ENCODE results near the gene EMC6.
A peak's percentile ranks its signal among the peaks of the same experiment; 100 is the strongest.

The EMC6 gene

DNA sequence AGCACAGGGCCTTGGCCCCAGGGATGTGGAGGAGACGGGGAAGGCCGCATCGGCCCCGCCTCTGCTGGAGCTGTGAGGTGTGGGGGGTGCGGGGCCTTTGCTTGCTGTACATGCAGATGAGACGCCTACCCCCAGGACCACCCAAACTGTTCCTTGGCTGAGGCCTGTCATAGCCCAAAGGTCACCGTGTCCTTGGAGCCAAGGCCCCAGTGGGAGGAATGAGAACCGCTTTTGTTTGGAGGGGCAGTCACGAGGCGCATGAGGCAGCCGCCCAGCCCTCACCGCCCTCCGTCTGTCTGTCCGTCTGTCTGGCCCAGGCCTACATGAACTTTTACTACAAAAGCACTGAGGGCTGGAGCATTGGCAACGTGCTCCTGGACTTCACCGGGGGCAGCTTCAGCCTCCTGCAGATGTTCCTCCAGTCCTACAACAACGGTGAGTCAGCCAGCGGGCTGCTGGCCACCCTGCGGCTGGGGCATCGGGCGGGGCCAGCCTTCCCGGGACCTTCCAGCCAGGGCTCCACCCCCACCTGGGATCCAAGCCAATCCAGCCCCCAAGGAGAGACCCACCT, 9.0 kb upstream of the EMC6 start:
- DNase-seq = no peak
- H3K36me3 Mint-ChIP-seq (ENCODE audit: insufficient read depth) = no peaks in the 10 kb centered on the region

DNA sequence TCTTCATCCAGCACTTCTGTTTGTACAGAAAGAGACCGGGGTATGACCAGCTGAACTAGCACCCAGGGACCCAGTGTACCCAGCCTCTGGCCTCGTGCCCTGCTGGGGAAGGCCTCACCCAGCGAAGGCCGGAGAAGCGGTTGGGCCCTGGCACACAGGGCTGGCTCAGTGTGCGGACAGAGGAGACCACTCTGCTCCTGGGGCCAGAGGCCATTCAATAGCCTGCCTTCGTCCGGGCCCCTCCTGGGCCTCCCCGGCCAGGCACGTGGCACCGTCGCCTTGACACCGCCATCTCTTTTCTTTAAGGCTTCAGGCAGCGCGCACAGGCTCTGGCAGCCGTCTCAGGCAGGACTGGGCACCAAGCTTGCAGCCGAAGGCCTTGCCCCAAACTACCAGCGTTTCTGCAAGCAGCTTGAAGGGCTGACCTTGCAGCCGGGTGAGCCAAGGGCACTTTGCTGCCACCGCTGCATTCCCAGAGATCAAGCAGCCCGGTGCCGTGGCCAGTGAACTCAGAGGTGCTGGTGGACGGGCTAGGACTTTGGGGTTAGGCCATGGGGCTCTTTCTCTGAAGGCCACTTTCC, 8.2 kb upstream of the EMC6 start:
- Mint-ChIP-seq H3K36me3 (ENCODE audit: insufficient read depth) (no peaks in the 10 kb centered on the region), H3K4me1 (ENCODE audit: low read depth in 2 of 2) (no peaks in the 10 kb centered on the region)

More for the DNA sequence above, 9.0 kb upstream of the EMC6 start:
- Mint-ChIP-seq H3K4me1 (ENCODE audit: low read depth in 2 of 2) (no peaks in the 10 kb centered on the region), H3K9me3 (no peaks in the 10 kb centered on the region), H3K4me3 (no peak overlapping the region), H3K27ac (no peak overlapping the region), H3K27me3 (no peaks in the 10 kb centered on the region)
- no peak for ATAC-seq (replicated peaks)

DNA sequence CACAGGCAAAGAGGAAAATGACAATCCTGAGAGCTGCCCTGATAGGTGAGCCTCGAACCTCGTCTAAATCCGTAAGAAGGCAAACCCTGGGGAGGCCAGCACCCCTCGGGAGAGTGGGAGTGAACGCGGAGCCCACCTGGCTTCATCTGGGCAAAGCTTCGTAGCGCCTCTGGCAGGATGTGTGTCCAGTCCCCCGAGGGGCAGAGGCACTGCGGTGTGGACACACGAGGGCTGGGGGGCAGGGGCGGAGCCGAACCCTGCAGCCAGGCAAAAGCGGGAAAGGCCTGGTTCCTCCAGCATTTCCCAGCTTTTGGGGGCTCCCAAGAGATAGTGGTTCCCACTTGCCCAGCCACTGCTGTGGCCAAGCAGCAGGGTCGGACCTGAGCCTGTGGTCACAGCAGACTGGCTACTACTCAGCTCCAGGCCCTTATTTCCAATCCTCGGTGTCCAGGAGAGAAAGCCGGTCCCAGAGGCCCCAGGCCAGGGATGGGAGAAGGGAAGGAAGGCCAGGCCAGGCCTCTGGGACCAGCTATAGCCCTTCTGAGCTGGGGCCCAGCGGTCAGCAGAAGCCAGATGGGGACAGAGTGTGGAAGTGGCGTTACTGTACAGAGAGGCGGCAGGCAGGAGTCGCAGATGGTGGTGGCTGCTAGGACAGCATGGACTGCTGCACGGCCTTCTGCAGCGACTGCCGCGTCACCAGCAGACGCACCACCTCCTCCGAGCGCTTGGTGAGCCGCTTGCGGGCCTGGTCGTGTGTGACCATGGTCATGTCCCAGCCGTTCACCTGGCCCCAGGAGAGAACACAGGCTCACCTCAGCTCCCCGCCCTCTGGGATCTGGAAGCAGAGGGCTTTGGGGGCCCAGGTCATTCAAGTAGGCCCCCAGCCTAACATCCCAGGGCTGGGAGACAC, 5.3 kb upstream of the EMC6 start:
- Mint-ChIP-seq H3K4me1 (ENCODE audit: low read depth in 2 of 2) (peaks cover 11 to 12% of the 10 kb centered on the region in 2 donors), H3K27me3 (no peaks in the 10 kb centered on the region), H3K4me3 (no peak overlapping the region), H3K9me3 (no peaks in the 10 kb centered on the region), H3K36me3 (ENCODE audit: insufficient read depth) (peaks cover 2% of the 10 kb centered on the region), H3K27ac (no peak overlapping the region)
- DNase-seq (no peak), ATAC-seq (replicated peaks) (no peak)

More for the DNA sequence above, 8.2 kb upstream of the EMC6 start:
- DNase-seq (no peak), ATAC-seq (replicated peaks) (no peak)
- Mint-ChIP-seq H3K27me3 (no peaks in the 10 kb centered on the region), H3K9me3 (no peaks in the 10 kb centered on the region), H3K27ac (no peak overlapping the region), H3K4me3 (no peak overlapping the region)

DNA sequence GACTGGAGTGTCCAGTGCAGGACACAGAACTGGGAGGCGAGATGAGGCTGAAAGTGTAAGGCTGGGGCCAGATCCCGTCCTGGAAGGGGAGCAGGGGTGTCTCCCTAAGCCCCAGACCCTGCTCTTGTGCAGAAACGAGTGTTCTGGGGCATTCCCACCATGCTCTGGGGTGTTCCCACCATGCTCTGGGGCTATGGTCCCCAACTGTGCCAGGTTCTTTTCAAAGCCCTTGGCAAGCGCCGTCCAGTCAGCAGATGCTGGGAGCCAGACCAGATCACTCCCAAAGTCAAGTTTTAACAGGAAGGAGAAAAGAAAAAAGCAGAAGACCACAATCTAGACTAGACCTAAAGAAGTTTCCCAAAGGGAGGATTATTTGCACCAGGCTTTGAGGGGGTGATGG, 2.8 kb upstream of the EMC6 start:
- Mint-ChIP-seq H3K27ac (peak overlapping the region in 1 of 2 donors; percentile 13), H3K9me3 (no peaks in the 10 kb centered on the region), H3K4me1 (ENCODE audit: low read depth in 2 of 2) (peaks cover 19 to 24% of the 10 kb centered on the region in 2 donors), H3K27me3 (no peaks in the 10 kb centered on the region), H3K4me3 (peak overlapping the region; percentile 50), H3K36me3 (ENCODE audit: insufficient read depth) (peaks cover 21% of the 10 kb centered on the region)
- DNase-seq (no peak), ATAC-seq (replicated peaks) (no peak)

DNA sequence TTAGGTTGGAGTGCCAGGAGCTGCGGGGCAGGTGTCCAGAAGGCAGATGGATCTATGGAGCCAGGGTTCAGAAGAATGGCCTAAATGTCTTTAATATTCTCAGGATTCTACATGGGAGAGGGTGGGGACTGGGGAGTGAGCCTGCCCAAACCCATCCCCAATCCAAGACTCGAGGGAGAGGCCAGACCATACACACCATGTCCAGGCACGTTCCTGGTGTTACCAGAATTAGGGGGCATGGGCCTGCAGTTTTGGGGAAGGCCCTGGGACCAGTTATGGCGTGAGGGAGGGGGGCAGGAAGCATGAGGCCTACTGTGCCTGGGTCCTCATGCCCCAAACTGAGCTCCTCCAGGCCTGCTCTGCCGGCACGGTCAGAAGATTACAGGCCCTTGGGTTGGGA, 2.1 kb upstream of the EMC6 start:
- DNase-seq (no peak), ATAC-seq (replicated peaks) (no peak)
- Mint-ChIP-seq H3K4me1 (ENCODE audit: low read depth in 2 of 2) (peaks cover 19 to 24% of the 10 kb centered on the region in 2 donors), H3K9me3 (no peaks in the 10 kb centered on the region), H3K36me3 (ENCODE audit: insufficient read depth) (peaks cover 26% of the 10 kb centered on the region), H3K27ac (no peak overlapping the region), H3K27me3 (no peaks in the 10 kb centered on the region), H3K4me3 (peak overlapping the region; percentile 5 to 50)

DNA sequence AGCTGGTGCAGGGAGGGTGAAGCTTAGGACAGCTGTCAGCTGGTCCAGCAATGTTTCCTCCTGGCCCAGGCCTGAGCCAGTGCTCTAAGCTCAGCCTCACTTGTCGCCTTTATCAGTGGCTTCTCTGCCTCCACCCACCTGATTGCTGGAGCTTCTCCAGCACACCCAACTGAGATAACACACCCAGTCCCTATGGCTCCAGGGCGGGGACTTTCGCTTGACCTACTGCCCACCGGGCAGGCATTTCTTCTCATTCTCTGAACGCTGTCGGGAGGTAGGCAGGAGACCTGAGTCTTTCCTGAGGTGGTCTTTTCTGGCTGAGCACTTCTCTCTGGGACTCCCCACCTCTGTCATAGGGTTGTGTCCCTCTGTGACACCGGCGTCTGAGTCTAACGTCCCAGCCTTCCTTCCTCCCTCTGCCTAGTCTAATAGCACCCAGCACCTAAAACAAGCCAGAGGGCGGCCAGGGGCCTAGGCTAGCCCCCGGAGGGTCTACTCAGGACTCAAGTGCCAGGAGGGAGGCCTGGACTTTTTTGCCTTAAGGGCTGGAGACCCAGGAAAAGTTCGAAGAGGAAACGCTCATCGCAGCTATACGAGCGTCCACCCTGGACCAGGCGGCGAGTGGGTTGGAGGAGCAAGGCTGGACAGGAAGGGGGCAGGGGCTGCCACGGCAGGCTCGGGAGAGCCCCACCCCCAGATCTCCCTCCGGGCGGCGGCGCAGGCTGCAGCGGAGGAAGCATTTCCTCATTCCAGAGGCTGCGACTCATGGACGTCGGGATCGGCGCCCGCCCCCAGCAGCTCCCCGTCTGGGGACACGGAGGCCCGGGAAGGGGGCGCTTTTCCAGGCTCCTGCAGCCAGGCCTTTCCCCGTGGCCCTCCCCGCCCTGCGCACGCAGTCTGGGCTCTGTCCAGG, 990 bp upstream of the EMC6 start:
- Mint-ChIP-seq H3K4me1 (ENCODE audit: low read depth in 2 of 2) (peaks cover 19 to 24% of the 10 kb centered on the region in 2 donors), H3K4me3 (peak overlapping the region; percentile 94), H3K27me3 (no peaks in the 10 kb centered on the region), H3K27ac (peak overlapping the region; percentile 78 to 95), H3K9me3 (no peaks in the 10 kb centered on the region), H3K36me3 (ENCODE audit: insufficient read depth) (peaks cover 26% of the 10 kb centered on the region)
- no peak for ATAC-seq (replicated peaks)
- no peak for DNase-seq

DNA sequence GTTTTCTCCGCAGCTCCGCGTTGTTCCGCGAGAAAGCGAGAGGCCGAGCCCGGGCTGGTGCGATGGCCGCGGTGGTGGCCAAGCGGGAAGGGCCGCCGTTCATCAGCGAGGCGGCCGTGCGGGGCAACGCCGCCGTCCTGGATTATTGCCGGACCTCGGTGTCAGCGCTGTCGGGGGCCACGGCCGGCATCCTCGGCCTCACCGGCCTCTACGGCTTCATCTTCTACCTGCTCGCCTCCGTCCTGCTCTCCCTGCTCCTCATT, 404 bp downstream of the EMC6 start:
- no peak for DNase-seq
- no peak for ATAC-seq (replicated peaks)
- H3K27me3 Mint-ChIP-seq = no peaks in the 10 kb centered on the region
- H3K27ac Mint-ChIP-seq = peak overlapping the region; percentile 91 to 95
- H3K9me3 Mint-ChIP-seq = no peaks in the 10 kb centered on the region
- peaks cover 19 to 24% of the 10 kb centered on the region in 2 donors for H3K4me1 Mint-ChIP-seq (ENCODE audit: low read depth in 2 of 2)
- peak overlapping the region; percentile 94 for H3K4me3 Mint-ChIP-seq
- peaks cover 26% of the 10 kb centered on the region for H3K36me3 Mint-ChIP-seq (ENCODE audit: insufficient read depth)

DNA sequence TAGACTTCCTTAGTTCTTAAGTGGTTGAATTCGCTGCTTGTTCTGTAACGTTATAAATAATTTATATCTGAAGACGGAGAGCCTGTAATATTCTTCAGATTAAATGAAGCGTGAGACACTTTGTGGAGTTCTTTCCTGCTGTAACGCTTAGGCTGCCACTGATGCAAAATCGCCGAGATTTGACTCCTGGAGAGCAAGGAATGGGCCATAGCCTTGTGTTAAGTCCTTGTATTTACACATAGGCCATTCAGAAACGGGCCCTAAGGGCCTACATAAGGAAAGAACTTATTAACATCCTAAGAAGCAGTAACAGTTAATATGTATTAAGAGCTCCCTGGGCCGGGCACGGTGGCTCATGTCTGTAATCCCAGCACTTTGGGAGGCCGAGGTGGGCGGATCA, 936 bp downstream of the EMC6 start:
- H3K27ac Mint-ChIP-seq = peak overlapping the region; percentile 91 to 95
- no peak for DNase-seq
- no peaks in the 10 kb centered on the region for H3K27me3 Mint-ChIP-seq
- ATAC-seq (replicated peaks) = no peak
- H3K9me3 Mint-ChIP-seq = no peaks in the 10 kb centered on the region
- H3K4me3 Mint-ChIP-seq = peak overlapping the region; percentile 94
- H3K4me1 Mint-ChIP-seq (ENCODE audit: low read depth in 2 of 2) = peaks cover 19 to 24% of the 10 kb centered on the region in 2 donors
- H3K36me3 Mint-ChIP-seq (ENCODE audit: insufficient read depth) = peaks cover 26% of the 10 kb centered on the region

DNA sequence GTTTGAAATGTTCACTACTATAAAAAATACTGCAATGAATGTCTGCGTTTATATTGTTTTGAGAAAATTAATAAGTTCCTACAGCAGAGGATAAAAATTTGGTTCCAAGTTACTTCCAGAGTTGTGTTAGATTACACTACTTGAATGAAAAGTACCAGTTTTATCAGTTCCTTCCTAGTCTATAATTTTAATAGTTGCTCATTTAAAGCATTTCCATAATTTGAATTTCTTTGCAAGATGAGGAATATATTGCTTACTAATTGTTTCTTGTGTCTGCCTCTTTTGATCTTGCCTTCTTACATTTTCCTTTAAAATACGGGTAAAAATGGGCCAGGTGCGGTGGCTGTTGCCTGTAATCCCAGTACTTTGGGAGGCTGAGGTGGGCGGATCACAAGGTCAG, 4.0 kb downstream of the EMC6 start:
- ATAC-seq (replicated peaks) (no peak), DNase-seq (no peak)
- Mint-ChIP-seq H3K9me3 (no peaks in the 10 kb centered on the region), H3K4me1 (ENCODE audit: low read depth in 2 of 2) (peaks cover 12 to 14% of the 10 kb centered on the region in 2 donors), H3K27ac (no peak overlapping the region), H3K4me3 (no peak overlapping the region), H3K27me3 (no peaks in the 10 kb centered on the region), H3K36me3 (ENCODE audit: insufficient read depth) (peaks cover 29% of the 10 kb centered on the region)

DNA sequence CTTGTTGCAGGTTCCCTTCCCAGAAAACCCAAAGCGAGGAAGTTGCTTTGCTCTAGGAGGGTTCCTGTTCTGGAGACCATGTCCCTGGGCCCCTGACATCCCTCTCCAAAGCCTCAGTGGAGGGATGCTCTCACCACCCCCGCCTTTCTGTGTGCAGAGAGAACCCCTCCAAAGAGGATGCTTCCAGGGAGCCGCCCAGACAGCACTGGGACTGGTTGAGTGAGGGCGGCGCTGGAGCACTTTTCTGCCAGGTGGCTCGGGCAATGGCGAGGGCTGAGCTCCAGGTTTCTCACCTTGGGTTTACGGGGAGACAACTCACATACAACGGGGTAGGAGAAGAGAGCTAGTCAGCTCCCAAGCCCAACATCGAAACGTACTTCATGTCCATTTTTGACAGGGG, 7.3 kb downstream of the EMC6 start:
- no peak for ATAC-seq (replicated peaks)
- Mint-ChIP-seq H3K9me3 (no peaks in the 10 kb centered on the region), H3K4me1 (ENCODE audit: low read depth in 2 of 2) (peaks cover 3 to 4% of the 10 kb centered on the region in 2 donors), H3K4me3 (no peak overlapping the region), H3K27ac (no peak overlapping the region), H3K27me3 (no peaks in the 10 kb centered on the region), H3K36me3 (ENCODE audit: insufficient read depth) (peaks cover 8% of the 10 kb centered on the region)
- no peak for DNase-seq

DNA sequence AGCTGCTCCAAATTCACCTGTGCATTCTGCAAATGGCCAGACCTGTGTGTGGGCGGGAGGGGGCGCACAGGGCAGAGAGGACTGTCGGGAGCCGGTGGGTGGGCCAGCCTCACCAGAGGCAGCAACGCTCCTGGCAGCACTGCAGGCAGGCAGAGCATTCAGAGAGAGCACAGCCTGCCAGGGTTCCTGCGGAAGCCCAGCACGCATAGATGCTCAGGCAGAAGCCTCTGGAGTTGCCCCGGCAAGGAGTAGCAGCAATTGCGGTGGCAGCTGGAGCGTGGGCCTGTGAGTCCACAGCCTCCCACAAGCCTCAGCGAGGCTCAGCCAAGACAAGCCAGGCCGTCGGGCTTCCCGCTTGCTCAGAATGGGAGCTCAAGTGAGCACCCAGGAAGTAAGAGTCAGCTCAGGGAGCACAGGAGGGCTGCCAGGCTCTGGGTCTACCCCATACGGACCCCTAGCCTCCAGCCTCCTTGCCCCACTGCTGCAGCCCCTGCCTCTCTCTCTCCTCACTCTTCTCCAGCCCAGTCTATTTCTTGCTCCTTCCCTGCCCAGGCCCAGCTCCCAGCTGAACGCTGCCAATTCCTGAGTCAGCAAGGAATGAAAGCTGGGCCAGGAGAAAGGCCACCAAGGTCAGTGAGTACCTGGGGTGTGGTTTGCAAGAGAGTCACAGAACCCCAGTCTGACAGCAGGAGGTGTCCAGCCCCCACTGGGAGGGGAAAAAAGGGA, 9.6 kb downstream of the EMC6 start:
- Mint-ChIP-seq H3K36me3 (ENCODE audit: insufficient read depth) (peaks cover 12% of the 10 kb centered on the region), H3K27ac (no peak overlapping the region), H3K27me3 (no peaks in the 10 kb centered on the region), H3K9me3 (no peaks in the 10 kb centered on the region), H3K4me3 (no peak overlapping the region), H3K4me1 (ENCODE audit: low read depth in 2 of 2) (peaks cover 12 to 19% of the 10 kb centered on the region in 2 donors)
- no peak for DNase-seq
- ATAC-seq (replicated peaks) = no peak

DNA sequence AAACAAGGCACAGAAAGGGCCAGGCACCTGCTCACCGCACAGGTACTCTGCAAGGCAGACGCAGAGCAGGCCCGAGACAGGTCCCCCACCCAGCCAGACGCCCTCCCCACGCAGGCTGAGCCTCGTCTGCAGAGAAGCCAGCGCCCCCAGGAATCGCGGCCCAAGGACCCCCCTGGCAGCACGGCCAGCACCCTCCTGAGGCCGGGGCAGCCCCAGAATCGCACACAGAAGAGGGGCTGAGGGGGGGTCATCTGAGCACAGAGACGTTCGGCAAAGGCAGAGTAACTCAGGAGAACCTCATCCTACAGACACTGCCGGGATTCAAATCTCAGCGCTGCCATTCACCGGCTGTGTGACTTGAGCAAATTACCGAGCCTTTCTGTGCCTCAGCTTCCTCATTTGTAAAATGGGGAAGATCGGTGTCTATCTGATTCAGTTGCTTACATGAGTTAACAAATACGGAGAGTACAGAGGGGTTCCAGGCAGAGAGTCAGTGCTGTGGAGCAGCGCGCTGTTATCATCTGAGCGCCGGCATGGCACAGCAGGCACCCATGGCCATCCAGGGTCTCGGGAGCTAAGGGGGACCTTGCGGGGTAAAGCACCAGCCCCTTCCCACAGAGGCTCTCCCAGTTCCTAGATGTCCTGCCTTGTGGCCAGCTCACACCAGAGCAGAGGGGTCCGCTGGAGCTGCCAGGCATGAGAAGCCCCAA, 10.4 kb downstream of the EMC6 start:
- peaks cover 15% of the 10 kb centered on the region for H3K36me3 Mint-ChIP-seq (ENCODE audit: insufficient read depth)
- no peak for DNase-seq
- ATAC-seq (replicated peaks) = no peak

More for the DNA sequence above, 10.4 kb downstream of the EMC6 start:
- H3K4me3 Mint-ChIP-seq = no peak overlapping the region
- H3K4me1 Mint-ChIP-seq (ENCODE audit: low read depth in 2 of 2) = peaks cover 14 to 20% of the 10 kb centered on the region in 2 donors
- H3K27me3 Mint-ChIP-seq = no peaks in the 10 kb centered on the region
- H3K27ac Mint-ChIP-seq = no peak overlapping the region
- no peaks in the 10 kb centered on the region for H3K9me3 Mint-ChIP-seq
